NCI-H2029 treated with DMSO at 0.1 percent for 48 hours (cell line): ENCODE data around the gene POLR2L.
A peak's percentile ranks its signal among the peaks of the same experiment; 100 is the strongest.

Source experiments
- DNase-seq: peaks from one replicate; lab custom pipeline; 2025; lab: John Stamatoyannopoulos, UW

POLR2L gene

DNA sequence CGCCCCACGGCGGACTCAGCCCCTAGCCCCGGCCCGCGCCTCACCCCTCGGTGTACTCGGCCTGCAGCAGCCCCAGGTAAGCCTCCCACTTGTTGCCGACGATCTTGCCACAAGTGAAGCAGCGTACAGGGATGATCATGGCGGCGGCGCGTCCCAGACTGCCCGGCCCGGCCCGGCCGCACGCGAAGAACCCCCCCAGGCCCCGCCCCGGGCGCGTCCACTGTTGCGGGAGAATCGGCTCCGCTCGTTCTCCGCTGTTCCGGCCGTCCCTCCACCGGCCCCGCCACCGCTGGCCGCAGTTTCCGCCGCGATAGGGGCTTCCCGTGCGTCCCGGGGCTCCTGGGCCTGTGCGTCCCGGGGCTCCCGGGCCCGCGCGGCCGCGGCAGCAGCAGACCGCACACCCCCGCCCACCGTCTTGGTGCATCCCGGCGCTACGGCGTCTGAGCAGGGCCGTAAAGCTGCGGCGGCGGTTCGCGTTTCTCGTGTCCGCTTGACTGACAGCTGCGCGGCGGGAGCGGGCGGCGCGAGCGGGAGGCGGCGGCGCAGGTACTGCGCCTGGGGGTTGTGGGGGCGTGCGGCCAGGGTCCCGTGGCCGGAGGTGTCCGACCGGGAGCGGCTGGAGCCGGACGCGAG, at the start of gene POLR2L, which contains the start of gene TSPAN4:
TSS of gene POLR2L (minus strand) at position 160 of the 633 bp plus-strand sequence. CDS start at position 139, 21 bp downstream.
TSS of gene TSPAN4 (plus strand) at position 483 of the 633 bp plus-strand sequence. CDS start 7,453 bp downstream, outside the sequence.
- peak; percentile 37 for DNase-seq

GRCh38 chr11:890794-891540, 48.6 kb upstream of the POLR2L start:
- DNase-seq = no peak

DNA sequence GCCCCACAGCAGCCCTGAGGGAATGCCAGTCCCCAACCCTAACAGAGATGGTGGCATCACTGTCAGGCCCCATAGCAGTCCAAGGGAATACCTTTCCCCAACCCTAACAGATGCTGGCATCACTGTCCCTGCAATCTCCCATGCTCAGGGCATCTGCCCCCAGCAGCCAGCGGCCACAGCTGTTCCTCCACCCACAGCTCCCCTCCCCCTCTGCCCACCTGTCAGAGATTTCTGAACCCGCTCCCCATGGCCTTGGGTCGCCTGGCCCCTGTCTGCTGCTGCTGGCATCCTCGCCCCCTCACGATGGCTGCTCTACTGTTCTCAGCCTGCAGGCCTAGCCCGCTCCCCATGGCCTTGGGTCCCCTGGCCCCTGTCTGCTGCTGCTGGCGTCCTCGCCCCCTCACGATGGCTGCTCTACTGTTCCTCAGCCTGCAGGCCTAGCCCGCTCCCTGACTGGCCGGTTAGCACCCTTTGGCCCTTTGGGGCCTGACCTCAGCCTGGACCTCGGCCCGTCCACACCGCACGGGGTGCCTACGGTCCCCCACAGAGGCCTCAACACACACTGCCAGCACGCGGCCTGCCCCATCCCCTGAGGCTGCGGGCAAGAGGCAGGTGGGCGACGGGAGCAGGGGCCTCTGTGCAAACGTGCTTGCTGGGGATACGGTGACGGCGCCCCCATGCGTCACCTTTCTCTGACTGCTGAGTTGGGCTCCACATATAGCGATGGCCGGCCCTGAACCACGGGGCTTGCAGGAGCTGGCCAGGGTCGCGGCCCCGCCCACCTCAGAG, 47.6 kb upstream of the POLR2L start:
- no peak for DNase-seq

DNA sequence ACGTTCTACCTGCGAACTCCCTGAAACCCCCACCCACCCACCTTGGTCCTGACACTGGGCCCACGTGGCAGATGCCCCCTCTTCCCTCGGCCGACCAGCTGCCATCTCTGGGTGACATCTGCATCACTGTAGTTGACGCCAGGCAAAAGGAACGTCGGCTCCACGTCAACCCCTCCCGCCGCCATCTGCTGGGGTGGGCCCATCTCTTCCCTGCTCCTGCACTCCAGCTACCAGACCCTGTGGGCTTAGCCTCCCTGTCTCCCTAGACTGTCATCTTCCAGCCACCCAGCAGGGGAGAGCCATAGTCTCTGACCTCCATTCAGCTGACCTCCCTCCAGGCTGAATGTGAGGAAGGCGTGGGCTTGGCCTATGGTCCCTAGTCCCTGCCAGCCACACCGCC, 46.9 kb upstream of the POLR2L start:
- DNase-seq = no peak

- DNase-seq = no peak
These were observed 46.2 kb upstream of the POLR2L start for GRCh38 chr11:888310-889212.

DNA sequence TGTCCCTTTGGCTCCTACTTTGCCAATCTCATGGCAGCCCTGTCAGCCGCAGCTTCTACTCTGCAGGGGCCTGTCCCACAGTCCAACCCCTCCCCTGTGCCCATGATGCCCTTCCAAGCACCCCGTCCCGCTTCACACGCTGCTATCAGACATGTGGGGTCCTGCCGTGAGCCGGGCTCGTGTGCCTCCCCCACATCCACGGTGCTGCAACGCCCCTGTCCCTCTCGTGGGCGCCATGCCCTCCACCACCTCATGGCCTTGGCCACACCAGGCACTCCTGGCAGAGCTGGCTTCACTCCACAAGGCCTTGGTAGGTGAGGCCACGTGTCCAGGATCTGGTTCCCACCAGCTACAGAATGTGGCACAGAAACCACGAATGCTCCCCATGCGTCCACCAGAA, 45.3 kb upstream of the POLR2L start:
- no peak for DNase-seq

- DNase-seq = no peak
These were observed 44.2 kb upstream of the POLR2L start for GRCh38 chr11:886568-886967.

DNA sequence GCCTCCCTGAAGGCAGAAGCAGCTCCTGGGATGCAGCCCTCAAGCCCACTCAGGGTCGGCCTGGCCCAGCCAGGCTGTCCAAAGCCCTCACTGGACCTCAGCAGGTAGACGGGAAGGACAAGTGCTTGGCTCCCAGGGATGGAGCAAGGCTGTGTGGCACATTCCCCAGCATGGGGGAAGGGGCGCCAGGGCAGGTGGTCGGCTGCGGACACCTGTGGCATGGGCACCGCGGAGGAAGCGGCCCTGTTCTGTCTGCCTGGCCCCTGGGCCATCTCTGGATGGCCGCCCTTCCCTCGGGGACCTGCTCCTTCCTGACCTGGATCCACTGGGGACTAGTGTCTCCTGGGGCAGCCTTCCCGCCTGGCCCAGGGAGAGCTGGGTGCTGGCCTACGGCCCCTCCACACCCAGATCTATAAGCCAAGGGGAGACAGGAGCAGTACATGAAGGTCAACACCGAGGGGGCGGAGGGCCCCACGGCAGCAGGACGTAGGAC, 42.3 kb upstream of the POLR2L start:
- DNase-seq = no peak

DNA sequence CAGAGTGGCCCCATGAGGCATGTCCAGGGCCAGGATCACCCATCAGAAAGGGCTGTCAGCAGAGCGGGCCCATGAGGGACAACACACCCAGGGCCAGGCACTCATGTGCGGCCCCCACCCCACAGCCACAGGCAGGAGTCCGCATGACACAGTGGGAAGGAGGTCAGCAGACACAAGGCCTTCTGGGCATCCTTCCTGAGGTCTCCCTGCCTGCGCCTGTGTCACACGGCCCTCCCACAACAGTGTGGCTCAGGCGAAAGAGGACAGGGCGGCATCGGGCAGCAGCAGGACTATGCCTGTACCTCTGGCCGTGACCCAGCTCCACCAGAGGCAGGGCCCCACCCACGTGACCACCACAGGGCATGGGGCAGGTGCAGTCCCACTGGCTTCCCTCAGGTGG, 41.2 kb upstream of the POLR2L start:
- no peak for DNase-seq

DNA sequence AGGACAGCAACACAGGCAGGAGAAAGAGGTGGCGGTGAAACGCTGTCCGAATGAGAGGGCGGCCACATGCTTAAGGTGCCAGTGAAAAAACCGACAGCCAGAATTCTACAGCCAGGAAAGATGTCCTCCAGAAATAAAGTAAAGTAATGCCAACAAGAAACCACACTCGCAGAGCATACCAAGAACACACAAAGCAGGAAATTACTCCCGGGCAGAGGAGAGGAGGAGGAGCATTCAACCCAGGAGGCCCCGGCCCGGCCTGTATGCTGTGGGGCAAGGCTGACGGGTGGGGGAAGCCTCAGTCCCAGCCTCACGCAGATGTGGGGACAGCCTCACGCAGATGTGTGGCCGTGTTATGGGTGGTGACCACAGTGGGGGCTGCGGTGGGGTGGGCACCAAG, 40.3 kb upstream of the POLR2L start:
- no peak for DNase-seq

DNA sequence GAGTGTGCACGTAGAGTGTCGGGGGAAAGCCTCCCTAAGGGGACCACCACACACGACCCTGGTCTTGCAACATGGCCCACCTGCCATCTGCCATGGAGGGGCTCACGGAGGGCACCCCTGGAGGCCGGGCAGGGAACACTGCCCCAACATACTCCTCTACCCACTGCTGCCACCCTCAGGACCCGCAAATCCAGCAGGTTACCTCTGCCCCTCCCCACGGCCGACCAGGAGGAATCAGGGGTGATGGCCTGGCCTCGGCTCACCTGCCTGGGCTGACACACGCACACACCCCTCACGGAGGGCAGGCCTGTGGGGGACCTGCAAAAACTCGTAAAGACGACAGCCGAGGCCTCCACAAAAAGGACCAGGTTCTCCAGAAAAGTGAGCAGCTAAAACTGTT, 38.1 kb upstream of the POLR2L start:
- DNase-seq = no peak

DNA sequence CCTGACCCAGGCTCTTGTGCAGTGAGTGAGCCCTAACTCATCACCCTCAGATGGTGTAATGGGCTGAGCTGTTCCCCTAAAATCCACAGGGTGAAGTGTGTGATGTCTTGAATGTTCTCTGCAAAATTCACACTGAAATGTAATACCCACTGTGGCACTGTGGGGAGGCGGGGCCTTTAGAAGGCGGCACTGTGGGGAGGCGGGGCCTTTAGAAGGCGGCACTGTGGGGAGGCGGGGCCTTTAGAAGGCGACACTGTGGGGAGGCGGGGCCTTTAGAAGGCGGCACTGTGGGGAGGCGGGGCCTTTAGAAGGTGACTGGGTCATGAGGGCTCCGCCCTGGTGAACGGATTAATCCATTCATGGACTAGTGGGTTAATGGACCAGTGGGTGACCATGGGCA, 35.2 kb upstream of the POLR2L start:
- no peak for DNase-seq

- no peak for DNase-seq
These were observed 34.2 kb upstream of the POLR2L start for GRCh38 chr11:876545-876944.

GRCh38 chr11:875769-876301, 33.5 kb upstream of the POLR2L start:
- DNase-seq = no peak

- no peak for DNase-seq
These were observed 32.9 kb upstream of the POLR2L start for GRCh38 chr11:875203-875602.

DNA sequence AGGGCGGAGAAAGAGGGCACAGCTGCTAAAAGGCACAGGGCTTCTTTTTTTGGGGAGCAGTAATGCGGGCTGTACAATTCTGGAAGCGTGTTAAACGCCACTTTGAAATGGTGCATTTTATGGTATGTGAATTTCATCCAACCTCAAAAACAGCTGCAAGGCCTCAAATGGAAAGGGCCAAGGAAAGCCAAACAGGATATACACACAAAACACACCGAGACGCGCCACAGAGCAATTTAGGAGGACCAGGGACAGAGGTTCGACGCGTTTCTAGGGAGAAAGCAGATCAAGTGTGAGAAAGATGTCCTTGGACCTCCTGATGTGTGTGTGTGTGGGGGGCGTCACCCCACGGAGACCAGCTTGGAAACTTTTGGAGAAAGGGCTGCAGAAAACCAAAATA, 31.4 kb upstream of the POLR2L start:
- DNase-seq = no peak

DNA sequence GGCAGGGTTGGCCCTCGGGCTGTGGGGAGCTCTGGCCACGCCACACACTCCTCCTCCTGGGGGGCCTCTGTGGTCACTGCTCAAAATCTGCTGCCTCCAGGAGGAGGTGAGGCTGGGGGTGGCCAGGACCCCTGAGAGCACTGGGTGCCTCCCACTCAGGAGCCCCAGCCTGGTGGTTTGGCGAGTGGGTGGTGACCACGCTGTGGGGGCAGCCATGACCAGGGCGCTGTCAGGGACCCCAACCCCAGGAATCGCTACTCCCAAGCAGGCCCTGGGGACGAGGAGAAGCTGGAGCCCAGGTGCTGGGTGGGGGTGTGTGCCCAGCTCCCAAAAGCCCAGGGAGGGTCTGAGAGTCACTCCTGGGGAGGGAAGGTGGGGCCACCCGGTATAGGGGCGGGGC, 30.5 kb upstream of the POLR2L start:
- no peak for DNase-seq

GRCh38 chr11:871472-871871, 29.1 kb upstream of the POLR2L start:
- no peak for DNase-seq

DNA sequence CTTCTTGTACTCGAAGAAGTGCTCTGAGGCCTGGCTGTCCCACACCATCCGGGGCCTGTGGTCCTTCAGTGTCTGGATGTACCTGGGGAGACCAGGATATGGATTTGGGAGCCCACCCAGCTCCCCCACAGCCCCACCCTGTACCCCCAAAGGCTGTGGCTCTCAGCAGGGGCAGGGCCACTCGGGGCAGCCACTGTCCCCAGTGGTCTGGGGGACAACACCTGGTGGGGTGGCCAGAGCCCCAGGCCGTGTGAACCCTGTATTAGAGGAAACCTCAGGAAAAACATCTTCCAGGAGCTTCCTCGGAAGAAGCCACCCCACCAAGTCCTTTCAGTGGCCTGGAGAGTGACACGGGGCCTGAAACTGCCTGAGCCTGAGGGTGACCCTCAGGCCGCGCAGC, 28.1 kb upstream of the POLR2L start:
- DNase-seq = no peak

DNA sequence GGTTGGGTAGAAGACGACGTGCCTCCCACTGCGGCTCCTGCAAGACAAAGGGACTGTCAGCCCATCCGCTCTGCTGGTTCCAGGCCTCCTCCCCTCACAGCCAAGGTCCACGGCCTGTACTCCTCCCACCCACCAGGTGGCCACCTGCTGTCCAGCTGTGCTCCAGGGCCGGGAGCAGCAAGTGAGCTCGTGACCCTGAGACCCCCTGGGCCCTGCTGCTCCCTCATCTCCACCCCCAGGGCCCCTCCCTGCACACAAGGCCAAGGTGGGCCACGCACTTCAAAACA, 27.7 kb upstream of the POLR2L start:
- DNase-seq = no peak

DNA sequence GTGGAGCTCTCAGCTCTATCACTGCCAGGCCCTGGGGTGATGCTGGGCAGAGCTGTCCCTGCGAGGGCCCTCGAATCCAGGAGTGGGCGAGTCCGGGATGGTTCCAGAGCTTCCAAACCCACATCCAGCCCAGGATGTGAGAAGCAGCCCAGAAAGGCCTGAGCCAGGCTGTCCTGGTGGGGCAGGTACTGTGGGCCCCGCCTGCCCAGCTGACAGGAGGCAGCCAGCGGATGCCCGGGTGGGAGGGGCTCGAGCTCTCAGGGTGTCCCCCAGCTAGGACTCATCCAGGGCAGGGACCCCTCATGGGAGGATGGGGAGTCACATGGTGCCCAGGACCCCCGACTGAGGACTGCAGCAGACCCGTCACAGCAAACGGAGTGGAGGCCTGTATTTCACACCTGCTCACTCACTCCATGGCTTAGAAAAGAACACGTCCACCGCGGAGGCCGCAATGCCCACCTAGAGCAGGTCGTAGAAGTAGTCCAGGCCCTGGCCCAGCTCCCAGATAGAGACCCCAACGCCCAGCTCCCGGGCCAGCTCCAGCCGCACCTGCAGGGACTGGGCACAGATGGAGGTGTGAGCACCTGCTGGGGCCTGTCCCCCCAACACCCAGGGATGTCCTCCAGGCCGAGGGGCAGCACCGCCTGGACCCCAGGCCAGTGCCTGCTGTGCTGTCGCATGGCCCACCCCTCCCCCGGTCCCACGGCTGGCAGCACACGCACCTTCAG, 27.2 kb upstream of the POLR2L start:
- no peak for DNase-seq
